H7 (cell line): Measurements from ENCODE around the gene PNKP. TPM values are rescaled to one million over a fixed set of nuclear protein-coding genes. Genes with fewer than 3 reads are reported as not detected.

Source experiments
- DNase-seq: peaks from one replicate; pipeline ENCODE4 v3.0.0; 2012
- H3K27me3 ChIP-seq: 2 replicates; pipeline ENCODE4 v1.6.0; 2011; ENCODE audit warnings: mild to moderate bottlenecking, low read length; ENCODE audit not compliant: control insufficient read depth, insufficient read depth
- H3K36me3 ChIP-seq: replicated peaks from 2 replicates; pipeline ENCODE4 v1.5.1; 2011; ENCODE audit warnings: low read length; ENCODE audit not compliant: control insufficient read depth, insufficient read depth
- H3K4me3 ChIP-seq: 2 replicates; pipeline ENCODE4 v1.5.1; 2011; ENCODE audit warnings: low read depth, mild to moderate bottlenecking, control low read depth, low read length, moderate library complexity; ENCODE audit not compliant: insufficient read depth
- total RNA-seq: library from RNA; depleted of rRNA; stranded (reverse); fragments of >200 nt; shearing (Covaris generic); gene quantifications from 2 replicates; pipeline ENCODE4 v1.2.3, GENCODE V29; 2014

The PNKP gene
- total RNA-seq, 1 experiment from 2014 or later, result 76.2 TPM

DNA sequence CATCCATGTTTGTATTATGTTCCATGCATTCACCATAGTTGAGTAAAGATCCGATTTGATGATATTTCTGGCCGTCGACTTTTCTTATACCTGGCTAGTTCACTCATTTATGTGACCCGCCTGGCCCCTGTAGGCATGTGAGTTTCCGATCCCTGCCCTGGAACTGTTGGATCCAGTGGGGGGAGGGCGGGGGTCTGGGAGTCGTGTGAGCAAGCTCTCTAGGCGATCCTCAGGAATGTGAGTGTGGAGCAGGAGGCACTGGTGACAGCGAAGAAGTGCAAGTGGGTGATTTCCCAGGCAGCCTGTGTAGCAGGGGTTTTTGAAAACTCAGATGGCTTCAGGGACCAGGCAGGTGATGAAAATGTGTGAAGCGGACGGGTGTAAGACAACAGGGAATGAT, 27.1 kb downstream of the PNKP start:
- Histone ChIP-seq H3K27me3 (no peaks in the 10 kb centered on the region), H3K4me3 (no peak overlapping the region), H3K36me3 (peaks cover 12% of the 10 kb centered on the region)
- DNase-seq, result peak; percentile 50

DNA sequence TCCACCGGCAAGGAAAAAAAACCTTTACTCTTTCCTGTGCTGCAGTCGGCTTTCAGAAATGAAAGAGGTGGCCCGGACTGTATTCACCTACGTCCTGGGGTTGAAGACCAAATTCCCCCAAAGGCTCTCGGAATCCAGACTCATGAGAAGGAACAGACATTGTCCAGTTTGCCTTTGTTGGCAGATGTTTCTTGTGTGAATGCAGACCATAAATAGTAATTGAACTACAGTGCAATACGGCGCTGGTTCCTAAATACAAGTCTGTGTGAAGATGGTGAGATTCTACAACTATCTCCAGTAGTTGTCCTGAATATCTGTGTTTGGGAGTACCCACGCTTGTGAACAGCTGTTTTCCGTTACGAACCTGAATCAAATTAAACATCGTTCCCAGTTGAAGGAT, 27.7 kb downstream of the PNKP start:
- no peaks in the 10 kb centered on the region for H3K27me3 ChIP-seq
- peaks cover 15% of the 10 kb centered on the region for H3K36me3 ChIP-seq
- H3K4me3 ChIP-seq, result no peak overlapping the region
- DNase-seq, result no peak

DNA sequence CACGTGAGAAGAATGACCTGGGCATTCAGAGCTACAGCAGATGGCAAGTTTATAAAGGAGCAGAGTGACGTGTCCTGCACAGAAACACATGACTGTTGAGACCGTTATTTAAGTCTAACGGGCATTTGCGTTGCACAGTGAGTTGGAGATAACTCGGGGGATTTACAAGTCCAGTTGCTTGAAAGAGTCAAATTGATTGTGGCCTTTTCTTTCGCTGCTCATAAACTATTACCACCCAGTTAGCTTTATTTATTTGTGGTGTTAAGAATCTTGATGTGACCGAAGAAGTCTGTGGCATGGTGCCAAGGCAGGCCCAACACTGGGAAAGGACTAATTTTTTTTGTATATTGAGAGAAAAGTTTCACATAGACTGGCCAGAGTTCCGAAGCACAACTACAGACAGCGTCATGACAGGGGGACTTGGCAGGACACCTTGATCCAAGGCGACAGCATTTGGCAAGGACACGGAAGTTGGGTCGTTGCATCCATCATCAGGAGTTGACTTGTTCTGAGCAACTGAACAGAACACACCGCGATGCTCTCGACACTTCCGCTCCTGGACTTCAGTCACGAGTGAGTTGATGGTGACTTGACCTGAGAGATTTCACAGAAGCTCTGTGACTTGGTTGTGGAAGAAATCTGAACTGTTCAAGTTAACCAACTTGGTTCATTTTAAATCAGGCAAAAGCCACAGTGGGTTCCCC, 28.3 kb downstream of the PNKP start:
- Histone ChIP-seq H3K36me3 (peaks cover 19% of the 10 kb centered on the region), H3K27me3 (no peaks in the 10 kb centered on the region), H3K4me3 (no peak overlapping the region)
- no peak for DNase-seq

DNA sequence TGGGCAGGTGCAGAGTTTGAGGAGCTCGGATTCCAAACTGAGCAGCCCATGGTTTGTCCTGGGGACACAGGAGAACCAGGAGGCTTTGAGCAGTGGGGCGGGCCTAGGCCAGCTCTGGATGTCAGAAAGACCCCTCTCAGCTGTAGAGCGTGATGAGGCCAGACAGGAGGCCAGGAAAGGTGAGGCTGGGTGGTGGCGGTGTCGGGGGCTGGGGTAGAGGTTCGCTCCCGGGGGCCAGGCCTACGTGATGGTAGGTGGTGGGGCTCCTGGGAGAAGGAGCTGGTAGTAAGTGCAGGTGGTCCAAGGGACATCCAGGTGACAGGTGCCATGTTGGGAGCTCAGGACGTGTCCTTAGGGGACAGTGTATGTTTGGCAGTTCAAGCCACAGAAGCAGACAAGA, 30.0 kb downstream of the PNKP start:
- Histone ChIP-seq H3K36me3 (peaks cover 25% of the 10 kb centered on the region), H3K27me3 (no peaks in the 10 kb centered on the region), H3K4me3 (no peak overlapping the region)
- peak; percentile 26 for DNase-seq

DNA sequence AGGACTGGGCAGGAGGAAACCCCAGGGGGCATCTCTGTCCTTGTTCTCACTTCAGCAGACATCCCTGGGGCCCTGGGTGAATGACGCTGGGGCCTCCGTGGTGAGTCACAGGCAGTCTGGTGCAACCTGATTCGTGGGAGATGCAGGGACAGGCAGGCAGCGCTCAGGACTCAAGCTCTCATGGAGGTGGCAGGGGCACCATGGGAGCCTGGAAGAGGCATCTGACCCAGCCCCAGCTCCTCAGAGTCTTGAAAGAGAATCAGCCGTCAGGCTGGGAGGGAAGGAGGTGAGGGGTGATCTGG, 30.4 kb downstream of the PNKP start:
- DNase-seq, result no peak
- no peak overlapping the region for H3K4me3 ChIP-seq
- peaks cover 25% of the 10 kb centered on the region for H3K36me3 ChIP-seq
- H3K27me3 ChIP-seq, result no peaks in the 10 kb centered on the region

DNA sequence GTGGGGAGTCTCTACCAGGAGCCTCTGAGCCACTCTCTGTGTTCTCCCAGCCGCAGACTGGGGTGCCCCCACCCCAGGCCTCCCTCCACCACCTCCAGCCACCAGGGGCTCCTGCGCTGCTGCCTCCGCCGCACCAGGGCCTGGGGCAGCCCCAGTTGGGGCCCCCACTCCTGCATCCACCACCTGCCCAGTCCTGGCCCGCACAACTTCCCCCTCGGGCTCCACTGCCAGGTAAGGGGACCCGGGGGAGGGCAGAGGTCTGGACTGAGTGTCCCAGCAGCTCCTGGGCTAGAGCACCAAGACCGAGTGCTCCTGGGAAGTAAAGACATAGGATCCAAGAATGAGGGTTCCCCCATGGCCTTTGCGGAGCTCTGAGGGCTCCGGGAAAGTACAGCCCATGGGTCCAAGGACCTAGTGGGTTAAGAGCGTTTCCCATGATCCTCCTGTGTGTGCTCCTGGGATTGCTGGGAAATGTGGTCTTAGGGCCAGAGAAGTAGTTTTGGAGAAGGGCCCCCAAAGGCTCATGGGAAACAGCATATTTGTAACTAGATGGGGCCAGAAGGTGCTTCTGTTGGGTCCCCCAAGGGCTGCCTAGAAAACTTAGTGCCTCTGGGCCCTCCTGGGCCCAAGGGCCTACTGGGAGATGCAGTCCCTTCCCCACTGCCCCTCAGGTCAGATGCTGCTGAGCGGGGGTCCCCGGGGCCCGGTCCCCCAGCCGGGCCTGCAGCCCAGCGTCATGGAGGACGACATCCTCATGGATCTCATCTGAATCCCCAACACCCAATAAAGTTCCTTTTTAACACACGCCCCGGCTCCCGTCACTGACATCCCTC, 31.0 kb downstream of the PNKP start:
- peak; percentile 57 for DNase-seq
- Histone ChIP-seq H3K4me3 (no peak overlapping the region), H3K36me3 (peaks cover 25% of the 10 kb centered on the region), H3K27me3 (no peaks in the 10 kb centered on the region)

DNA sequence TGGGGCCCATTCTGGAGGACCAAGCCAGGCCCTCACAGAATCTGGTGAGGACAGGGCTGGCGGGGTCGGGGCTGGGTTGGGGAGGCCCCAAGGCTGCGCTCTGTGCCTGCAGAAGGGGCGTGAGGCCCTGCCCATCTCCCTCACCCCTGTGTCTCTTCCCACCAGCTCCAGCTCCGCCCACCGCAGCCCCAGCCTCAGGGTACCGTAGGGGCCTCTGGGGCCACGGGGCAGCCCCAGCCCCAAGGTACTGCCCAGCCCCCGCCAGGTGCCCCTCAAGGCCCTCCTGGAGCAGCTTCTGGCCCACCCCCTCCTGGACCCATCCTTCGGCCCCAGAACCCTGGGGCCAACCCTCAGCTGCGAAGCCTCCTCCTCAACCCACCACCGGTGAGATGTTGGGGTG, 31.8 kb downstream of the PNKP start:
- peak; percentile 49 for DNase-seq
- Histone ChIP-seq H3K27me3 (no peaks in the 10 kb centered on the region), H3K36me3 (peaks cover 26% of the 10 kb centered on the region), H3K4me3 (no peak overlapping the region)

DNA sequence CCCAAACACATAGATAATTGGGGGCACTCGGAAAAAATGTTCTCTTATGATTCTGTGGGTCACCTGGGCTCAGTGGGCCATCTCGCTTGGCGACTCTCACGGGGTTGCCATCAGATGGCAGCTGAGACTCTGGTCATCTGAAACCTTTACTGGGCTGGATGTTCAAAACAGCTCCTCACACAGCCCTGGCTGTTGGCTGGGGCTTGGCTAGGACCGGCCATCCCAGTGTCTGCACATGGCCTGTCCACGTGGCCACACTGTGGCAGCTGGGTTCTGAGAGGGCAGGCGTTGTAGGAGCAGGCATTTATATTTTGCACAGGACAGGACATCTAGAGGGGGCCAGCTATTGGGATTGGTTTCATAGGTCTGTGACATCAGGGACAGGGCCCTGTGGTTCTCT, 33.8 kb downstream of the PNKP start:
- DNase-seq, result no peak
- Histone ChIP-seq H3K36me3 (peaks cover 21% of the 10 kb centered on the region), H3K27me3 (no peaks in the 10 kb centered on the region)

DNA sequence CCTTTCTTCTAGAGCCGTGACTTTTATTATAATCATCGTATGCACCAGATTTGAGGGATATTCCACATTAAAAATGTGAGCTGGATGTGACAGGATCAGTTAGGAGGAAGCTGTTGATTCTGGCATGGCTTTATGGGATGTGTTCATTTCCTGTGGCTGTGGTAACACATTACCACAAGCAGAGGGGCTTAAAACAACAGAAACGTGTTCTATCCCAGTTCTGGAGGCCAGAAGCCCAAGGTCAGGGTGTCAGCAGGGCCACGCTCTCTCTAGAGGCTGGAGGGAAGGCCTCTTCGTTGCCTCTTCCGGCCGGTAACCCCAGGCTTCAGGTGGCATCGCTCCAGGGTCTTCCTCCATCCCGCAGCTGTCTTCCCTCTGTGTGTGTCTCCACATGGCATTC, 34.8 kb downstream of the PNKP start:
- no peaks in the 10 kb centered on the region for H3K27me3 ChIP-seq
- no peak for DNase-seq
- H3K36me3 ChIP-seq, result peaks cover 18% of the 10 kb centered on the region
- no peak overlapping the region for H3K4me3 ChIP-seq

More for the DNA sequence above, 33.8 kb downstream of the PNKP start:
- H3K4me3 ChIP-seq, result no peak overlapping the region

DNA sequence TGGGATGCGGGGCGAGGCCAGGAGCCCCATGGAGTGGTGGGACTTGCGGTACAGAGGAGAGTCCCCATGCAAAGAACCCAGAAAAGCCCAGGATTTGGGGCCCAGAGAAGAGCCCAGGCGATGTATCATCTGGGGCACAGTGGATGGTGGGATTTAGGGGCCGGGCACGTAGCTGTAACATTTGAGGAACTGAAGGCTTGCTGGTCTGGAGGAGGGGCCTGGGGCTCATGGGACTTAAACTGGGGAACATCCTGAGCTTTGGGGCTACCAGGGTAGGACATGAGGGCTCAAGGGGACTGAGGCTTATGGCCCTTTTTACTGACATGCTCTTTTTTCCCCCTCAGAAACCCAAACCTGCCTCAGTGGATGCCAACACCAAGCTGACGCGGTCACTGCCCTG, 35.8 kb downstream of the PNKP start:
- peak; percentile 38 for DNase-seq
- Histone ChIP-seq H3K36me3 (peaks cover 18% of the 10 kb centered on the region), H3K27me3 (no peaks in the 10 kb centered on the region), H3K4me3 (no peak overlapping the region)

DNA sequence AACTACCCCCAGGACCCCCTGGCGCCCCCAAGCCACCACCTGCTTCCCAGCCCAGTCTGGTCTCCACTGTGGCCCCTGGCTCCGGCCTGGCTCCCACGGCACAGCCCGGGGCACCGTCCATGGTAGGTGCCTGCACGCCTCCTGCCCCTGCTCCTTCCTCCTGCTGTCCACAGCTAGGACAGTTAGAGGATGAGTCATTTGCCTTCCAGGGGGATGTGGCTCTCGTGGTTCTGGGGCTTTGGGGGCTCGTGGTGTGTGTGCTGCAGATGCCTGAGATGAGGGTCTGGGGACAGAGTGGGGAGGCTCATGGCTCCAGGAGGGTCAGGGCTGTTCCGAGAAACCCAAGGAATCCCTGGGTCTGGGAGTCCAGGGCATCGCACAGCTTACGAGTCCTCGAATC, 36.6 kb downstream of the PNKP start:
- Histone ChIP-seq H3K36me3 (peaks cover 15% of the 10 kb centered on the region), H3K27me3 (no peaks in the 10 kb centered on the region), H3K4me3 (no peak overlapping the region)
- peak; percentile 47 for DNase-seq

DNA sequence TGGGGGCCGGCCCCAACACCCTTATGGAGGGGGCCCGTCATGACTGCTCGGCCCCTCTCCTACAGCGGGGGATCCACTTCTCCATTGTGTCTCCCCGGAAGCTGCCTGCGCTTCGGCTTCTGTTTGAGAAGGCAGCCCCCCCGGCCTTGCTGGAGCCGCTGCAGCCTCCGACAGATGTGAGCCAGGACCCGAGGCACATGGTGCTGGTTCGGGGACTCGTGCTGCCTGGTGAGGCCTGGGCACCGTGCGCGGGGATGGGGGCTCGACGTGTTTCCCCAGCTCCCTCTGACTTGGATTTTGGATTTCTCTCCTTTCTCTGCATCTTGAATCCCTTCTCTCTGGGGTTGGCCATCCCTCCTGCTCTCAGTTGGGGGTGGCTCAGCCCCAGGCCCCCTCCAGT, 37.7 kb downstream of the PNKP start:
- no peak overlapping the region for H3K4me3 ChIP-seq
- no peak for DNase-seq
- H3K27me3 ChIP-seq, result no peaks in the 10 kb centered on the region
- peaks cover 12% of the 10 kb centered on the region for H3K36me3 ChIP-seq

DNA sequence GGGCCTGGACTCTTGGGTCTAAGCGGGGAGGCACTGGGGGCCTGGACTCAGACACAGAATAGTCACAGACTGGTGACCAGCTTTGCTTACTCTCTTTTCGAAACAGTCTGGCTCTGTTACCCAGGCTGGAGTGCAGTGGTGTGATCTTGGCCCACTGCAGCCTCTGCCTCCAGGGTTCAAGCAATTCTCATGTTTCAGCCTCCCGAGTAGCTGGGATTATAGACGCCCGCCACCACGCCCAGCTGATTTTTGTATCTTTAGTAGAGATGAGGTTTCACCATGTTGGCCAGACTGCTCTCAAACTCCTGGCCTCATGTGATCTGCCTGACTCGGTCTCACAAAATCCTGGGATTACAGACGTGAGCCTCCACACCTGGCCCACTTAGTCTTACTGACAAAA, 38.2 kb downstream of the PNKP start:
- Histone ChIP-seq H3K4me3 (no peak overlapping the region), H3K27me3 (no peaks in the 10 kb centered on the region), H3K36me3 (peaks cover 9% of the 10 kb centered on the region)
- no peak for DNase-seq

DNA sequence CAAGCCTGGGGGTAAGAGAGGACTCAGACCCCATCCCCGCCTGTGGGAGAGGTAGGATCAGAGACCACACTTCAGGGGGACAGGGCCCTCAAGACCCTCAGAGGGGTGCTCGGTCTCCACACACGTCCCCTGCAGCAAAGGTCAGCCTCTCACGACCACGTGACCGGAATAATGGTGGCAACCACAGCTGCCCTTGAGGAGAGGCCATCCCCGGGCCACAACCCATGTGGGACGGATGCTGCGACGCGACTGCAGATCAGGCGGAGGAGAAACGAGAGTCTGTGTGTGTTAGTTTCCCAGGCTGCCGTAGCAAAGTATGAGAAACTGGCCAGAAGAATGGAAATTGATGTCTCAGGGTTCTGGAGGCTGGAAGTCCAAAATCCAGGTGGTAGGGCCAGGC, 40.3 kb downstream of the PNKP start:
- H3K4me3 ChIP-seq, result no peak overlapping the region
- H3K36me3 ChIP-seq, result peaks cover 2% of the 10 kb centered on the region
- no peak for DNase-seq
- H3K27me3 ChIP-seq, result no peaks in the 10 kb centered on the region

DNA sequence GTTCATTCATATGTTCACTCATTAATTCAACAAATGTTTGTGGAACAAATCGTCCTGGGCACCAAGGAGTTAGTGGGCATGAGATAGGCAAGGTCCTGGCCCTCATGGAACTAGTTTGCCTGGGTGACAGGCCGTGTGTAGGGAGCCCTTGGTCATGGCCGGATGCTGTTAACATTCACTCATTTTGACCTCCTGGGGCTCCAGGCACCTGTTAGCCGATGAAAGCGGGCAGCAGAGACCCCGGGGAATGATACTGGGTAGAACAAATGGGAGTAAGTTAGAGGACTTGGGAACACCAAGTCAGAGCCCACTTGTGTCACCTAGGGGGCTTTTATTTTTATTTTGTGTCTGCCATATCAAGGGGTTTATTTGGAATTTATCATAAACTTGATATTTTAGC, 42.7 kb downstream of the PNKP start:
- no peak overlapping the region for H3K4me3 ChIP-seq
- no peaks in the 10 kb centered on the region; the same call in none of the 2 replicates for H3K36me3 ChIP-seq
- no peak for DNase-seq
- H3K27me3 ChIP-seq, result no peaks in the 10 kb centered on the region
